Measurements from ENCODE around the gene GMCL2. TPM values are rescaled to one million over a fixed set of nuclear protein-coding genes. Genes with fewer than 3 reads are reported as not detected.
A peak's percentile ranks its signal among the peaks of the same experiment; 100 is the strongest.

The GMCL2 gene
- total and polyA plus RNA-seq, 4 donors: not detected

DNA sequence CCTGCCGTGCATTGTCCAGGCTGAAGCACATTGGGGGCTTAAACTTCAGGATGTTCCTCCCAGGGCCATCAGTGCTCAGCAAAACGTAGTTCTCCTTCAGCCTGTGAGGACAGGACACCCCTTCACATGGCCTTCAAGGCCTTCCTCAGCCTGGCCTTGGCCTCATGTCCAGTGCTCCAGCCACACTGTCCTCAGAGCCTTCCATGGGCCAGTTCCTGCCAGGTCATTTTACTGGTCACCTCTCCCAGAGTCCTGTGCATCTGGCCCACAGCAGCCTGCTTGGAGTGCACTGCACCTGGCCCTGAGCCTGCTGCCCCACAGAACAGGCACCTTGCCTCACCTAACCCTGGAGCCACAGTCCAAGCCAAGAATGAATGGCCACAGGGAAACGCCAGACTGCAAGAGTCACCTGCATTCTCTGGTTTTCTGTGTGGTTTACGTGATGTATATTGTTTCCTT lies 25.9 kb upstream of the GMCL2 start:
- H3K9ac ChIP-seq (ENCODE audit: low read depth in 1 of 2, low read length in 2 of 2): no peak overlapping the region
- peaks cover 22 to 46% (median 39%) of the 10 kb centered on the region in 4 donors for H3K4me1 ChIP-seq (ENCODE audit: control insufficient read depth in 4 of 4, insufficient read depth in 4 of 4, low read length in 3 of 4)
- H3K27ac ChIP-seq (ENCODE audit: low read depth in 1 of 2, low read length in 2 of 2): peak overlapping the region; percentile 53 to 76

More for the DNA sequence above, 25.9 kb upstream of the GMCL2 start:
- 48% methylated on average over 4 of the region's 4 CpGs for WGBS
- DNase-seq (ENCODE audit: low spot score): no peak
- Histone ChIP-seq H3K27me3 (ENCODE audit: control insufficient read depth in 4 of 4, insufficient read depth in 4 of 4, low read length in 3 of 4) (no peaks in the 10 kb centered on the region), H3K36me3 (ENCODE audit: control insufficient read depth in 4 of 4, insufficient read depth in 3 of 4, low read depth in 1 of 4, low read length in 3 of 4) (peaks cover 22 to 78% (median 58%) of the 10 kb centered on the region in 4 donors), H3K4me3 (ENCODE audit: low read depth in 1 of 3, low read length in 3 of 3) (no peak overlapping the region), H3K9me3 (ENCODE audit: control insufficient read depth in 4 of 4, low read length in 3 of 4) (no peaks in the 10 kb centered on the region)
- no peak for TF ChIP-seq NR2F2 (IDR thresholded peaks at IDR 0.05)
- TF ChIP-seq RAD21 (IDR thresholded peaks at IDR 0.05): peak in 1 of 2 donors; percentile 17
- TF ChIP-seq, protein P1, sequence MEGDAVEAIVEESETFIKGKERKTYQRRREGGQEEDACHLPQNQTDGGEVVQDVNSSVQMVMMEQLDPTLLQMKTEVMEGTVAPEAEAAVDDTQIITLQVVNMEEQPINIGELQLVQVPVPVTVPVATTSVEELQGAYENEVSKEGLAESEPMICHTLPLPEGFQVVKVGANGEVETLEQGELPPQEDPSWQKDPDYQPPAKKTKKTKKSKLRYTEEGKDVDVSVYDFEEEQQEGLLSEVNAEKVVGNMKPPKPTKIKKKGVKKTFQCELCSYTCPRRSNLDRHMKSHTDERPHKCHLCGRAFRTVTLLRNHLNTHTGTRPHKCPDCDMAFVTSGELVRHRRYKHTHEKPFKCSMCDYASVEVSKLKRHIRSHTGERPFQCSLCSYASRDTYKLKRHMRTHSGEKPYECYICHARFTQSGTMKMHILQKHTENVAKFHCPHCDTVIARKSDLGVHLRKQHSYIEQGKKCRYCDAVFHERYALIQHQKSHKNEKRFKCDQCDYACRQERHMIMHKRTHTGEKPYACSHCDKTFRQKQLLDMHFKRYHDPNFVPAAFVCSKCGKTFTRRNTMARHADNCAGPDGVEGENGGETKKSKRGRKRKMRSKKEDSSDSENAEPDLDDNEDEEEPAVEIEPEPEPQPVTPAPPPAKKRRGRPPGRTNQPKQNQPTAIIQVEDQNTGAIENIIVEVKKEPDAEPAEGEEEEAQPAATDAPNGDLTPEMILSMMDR (IDR thresholded peaks at IDR 0.05; ENCODE audit: low read depth, low read length, missing input control): no peak
- TF ChIP-seq FOXA2 (IDR thresholded peaks at IDR 0.05): no peak
- TF ChIP-seq, protein P2, sequence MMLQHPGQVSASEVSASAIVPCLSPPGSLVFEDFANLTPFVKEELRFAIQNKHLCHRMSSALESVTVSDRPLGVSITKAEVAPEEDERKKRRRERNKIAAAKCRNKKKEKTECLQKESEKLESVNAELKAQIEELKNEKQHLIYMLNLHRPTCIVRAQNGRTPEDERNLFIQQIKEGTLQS (IDR thresholded peaks at IDR 0.05): no peak
- no peak for TF ChIP-seq TAF1 (conservative IDR thresholded peaks at IDR 0.05)
- TF ChIP-seq, protein P3, sequence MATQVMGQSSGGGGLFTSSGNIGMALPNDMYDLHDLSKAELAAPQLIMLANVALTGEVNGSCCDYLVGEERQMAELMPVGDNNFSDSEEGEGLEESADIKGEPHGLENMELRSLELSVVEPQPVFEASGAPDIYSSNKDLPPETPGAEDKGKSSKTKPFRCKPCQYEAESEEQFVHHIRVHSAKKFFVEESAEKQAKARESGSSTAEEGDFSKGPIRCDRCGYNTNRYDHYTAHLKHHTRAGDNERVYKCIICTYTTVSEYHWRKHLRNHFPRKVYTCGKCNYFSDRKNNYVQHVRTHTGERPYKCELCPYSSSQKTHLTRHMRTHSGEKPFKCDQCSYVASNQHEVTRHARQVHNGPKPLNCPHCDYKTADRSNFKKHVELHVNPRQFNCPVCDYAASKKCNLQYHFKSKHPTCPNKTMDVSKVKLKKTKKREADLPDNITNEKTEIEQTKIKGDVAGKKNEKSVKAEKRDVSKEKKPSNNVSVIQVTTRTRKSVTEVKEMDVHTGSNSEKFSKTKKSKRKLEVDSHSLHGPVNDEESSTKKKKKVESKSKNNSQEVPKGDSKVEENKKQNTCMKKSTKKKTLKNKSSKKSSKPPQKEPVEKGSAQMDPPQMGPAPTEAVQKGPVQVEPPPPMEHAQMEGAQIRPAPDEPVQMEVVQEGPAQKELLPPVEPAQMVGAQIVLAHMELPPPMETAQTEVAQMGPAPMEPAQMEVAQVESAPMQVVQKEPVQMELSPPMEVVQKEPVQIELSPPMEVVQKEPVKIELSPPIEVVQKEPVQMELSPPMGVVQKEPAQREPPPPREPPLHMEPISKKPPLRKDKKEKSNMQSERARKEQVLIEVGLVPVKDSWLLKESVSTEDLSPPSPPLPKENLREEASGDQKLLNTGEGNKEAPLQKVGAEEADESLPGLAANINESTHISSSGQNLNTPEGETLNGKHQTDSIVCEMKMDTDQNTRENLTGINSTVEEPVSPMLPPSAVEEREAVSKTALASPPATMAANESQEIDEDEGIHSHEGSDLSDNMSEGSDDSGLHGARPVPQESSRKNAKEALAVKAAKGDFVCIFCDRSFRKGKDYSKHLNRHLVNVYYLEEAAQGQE (IDR thresholded peaks at IDR 0.05): no peak
- peak in 1 of 2 donors; percentile 82 for TF ChIP-seq HNF4A (conservative IDR thresholded peaks at IDR 0.05)
- TF ChIP-seq YY1 (IDR thresholded peaks at IDR 0.05): no peak
- no peak for TF ChIP-seq JUND (IDR thresholded peaks at IDR 0.05)
- TF ChIP-seq FOXA1 (IDR thresholded peaks at IDR 0.05): no peak
- peak; percentile 25 for TF ChIP-seq HNF4G (IDR thresholded peaks at IDR 0.05)
- TF ChIP-seq EGR1 (IDR thresholded peaks at IDR 0.05; ENCODE audit: low read depth in 2 of 2): no peak
- TF ChIP-seq, protein P4, sequence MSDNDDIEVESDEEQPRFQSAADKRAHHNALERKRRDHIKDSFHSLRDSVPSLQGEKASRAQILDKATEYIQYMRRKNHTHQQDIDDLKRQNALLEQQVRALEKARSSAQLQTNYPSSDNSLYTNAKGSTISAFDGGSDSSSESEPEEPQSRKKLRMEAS (IDR thresholded peaks at IDR 0.05): no peak
- peak; percentile 78 to 86 for TF ChIP-seq RXRA (IDR thresholded peaks at IDR 0.05)
- TF ChIP-seq GABPA (IDR thresholded peaks at IDR 0.05 in 1 of 2, conservative IDR thresholded peaks at IDR 0.05 in 1 of 2): no peak
- TF ChIP-seq SP1 (IDR thresholded peaks at IDR 0.05): no peak
- TF ChIP-seq, protein P5, sequence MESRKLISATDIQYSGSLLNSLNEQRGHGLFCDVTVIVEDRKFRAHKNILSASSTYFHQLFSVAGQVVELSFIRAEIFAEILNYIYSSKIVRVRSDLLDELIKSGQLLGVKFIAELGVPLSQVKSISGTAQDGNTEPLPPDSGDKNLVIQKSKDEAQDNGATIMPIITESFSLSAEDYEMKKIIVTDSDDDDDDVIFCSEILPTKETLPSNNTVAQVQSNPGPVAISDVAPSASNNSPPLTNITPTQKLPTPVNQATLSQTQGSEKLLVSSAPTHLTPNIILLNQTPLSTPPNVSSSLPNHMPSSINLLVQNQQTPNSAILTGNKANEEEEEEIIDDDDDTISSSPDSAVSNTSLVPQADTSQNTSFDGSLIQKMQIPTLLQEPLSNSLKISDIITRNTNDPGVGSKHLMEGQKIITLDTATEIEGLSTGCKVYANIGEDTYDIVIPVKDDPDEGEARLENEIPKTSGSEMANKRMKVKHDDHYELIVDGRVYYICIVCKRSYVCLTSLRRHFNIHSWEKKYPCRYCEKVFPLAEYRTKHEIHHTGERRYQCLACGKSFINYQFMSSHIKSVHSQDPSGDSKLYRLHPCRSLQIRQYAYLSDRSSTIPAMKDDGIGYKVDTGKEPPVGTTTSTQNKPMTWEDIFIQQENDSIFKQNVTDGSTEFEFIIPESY (IDR thresholded peaks at IDR 0.05): no peak

Data from liver (tissue), 9 donors.